SU-DHL-6 (cell line): ENCODE measurements around the gene ASPDH.

Experiments used
- H2AFZ ChIP-seq: fragments of 200-600 bp; sonication (generic); 2 replicates; pipeline ENCODE4 v1.6.1; 2014; ENCODE audit warnings: low read depth, mild to moderate bottlenecking, moderate library complexity, mixed read lengths, antibody characterized with exemption, low read length; ENCODE audit not compliant: severe bottlenecking
- H3F3A ChIP-seq: fragments of 200-600 bp; shearing (Covaris generic); 2 replicates; pipeline ENCODE4 v1.6.0; 2016; ENCODE audit warnings: antibody characterized with exemption, mild to moderate bottlenecking; ENCODE audit not compliant: insufficient read depth
- H3K27ac ChIP-seq: fragments of 200-600 bp; sonication (generic); 2 replicates; pipeline ENCODE4 v1.5.1; 2016; ENCODE audit warnings: low read depth, mild to moderate bottlenecking, low read length, moderate library complexity, mixed read lengths
- H3K27me3 ChIP-seq: fragments of 200-600 bp; sonication (generic), shearing (Covaris generic); 2 replicates; pipeline ENCODE4 v1.6.0; 2014; ENCODE audit warnings: mild to moderate bottlenecking, low read length
- H3K36me3 ChIP-seq: fragments of 200-600 bp; sonication (generic); 2 replicates; pipeline ENCODE4 v1.6.1; 2014; ENCODE audit warnings: mild to moderate bottlenecking, low read length, mixed read lengths
- H3K4me2 ChIP-seq: fragments of 300-600, 200-600 bp; shearing (Covaris generic), sonication (generic); 2 replicates; pipeline ENCODE4 v1.6.0; 2014; ENCODE audit warnings: low read length, low read depth, mild to moderate bottlenecking; ENCODE audit not compliant: poor library complexity, severe bottlenecking
- H3K4me3 ChIP-seq: fragments of 200-600 bp; sonication (generic); 2 replicates; pipeline ENCODE4 v1.5.1; 2014; ENCODE audit warnings: antibody characterized with exemption, low read length, mild to moderate bottlenecking, mixed read lengths; ENCODE audit not compliant: insufficient read depth, poor library complexity, severe bottlenecking
- H3K79me2 ChIP-seq: fragments of 200-600 bp; sonication (generic); 2 replicates; pipeline ENCODE4 v1.6.1; 2014; ENCODE audit warnings: mild to moderate bottlenecking, low read length, moderate library complexity; ENCODE audit not compliant: insufficient read depth
- H3K9ac ChIP-seq: fragments of 200-600 bp; sonication (generic); 2 replicates; pipeline ENCODE4 v1.7.0; 2014; ENCODE audit warnings: mild to moderate bottlenecking, low read length
- H3K9me2 ChIP-seq: fragments of 200-600 bp; sonication (generic); replicated peaks from 2 replicates; pipeline ENCODE4 v1.6.1; 2014; ENCODE audit warnings: low read length; ENCODE audit not compliant: insufficient read depth
- H3K9me3 ChIP-seq: fragments of 200-600 bp; sonication (generic); 2 replicates; pipeline ENCODE4 v1.6.1; 2014; ENCODE audit warnings: low read length, mixed read lengths; ENCODE audit not compliant: insufficient read depth
- H4K20me1 ChIP-seq: fragments of 200-600 bp; sonication (generic); 2 replicates; pipeline ENCODE4 v1.6.1; 2014; ENCODE audit warnings: low read depth, mild to moderate bottlenecking, antibody characterized with exemption, low read length, moderate library complexity, mixed read lengths
- CTCF ChIP-seq: fragments of 200-600 bp; sonication (generic); IDR thresholded peaks from one replicate; pipeline ENCODE4 v1.5.1; 2017; ENCODE audit warnings: antibody characterized with exemption, mild to moderate bottlenecking, low read length, moderate library complexity; ENCODE audit not compliant: insufficient read depth, poor library complexity, severe bottlenecking
- EZH2phosphoT487 ChIP-seq: fragments of 200-600 bp; sonication (generic), shearing (Covaris generic); conservative IDR thresholded peaks from 2 replicates; pipeline ENCODE4 v1.6.1; 2018; ENCODE audit warnings: mild to moderate bottlenecking, antibody characterized with exemption, low read length, moderate library complexity, mixed read lengths

ASPDH gene

GRCh38 chr19:50482916-50483315 lies 30.8 kb downstream of the ASPDH start:
- Histone ChIP-seq H3K9ac (no peak overlapping the region), H2AFZ (no peak overlapping the region), H4K20me1 (no peaks in the 10 kb centered on the region), H3K27ac (no peak overlapping the region), H3K9me2 (no peaks in the 10 kb centered on the region), H3K4me3 (no peak overlapping the region), H3K79me2 (peaks cover 7% of the 10 kb centered on the region), H3F3A (no peaks in the 10 kb centered on the region), H3K9me3 (peaks cover 13% of the 10 kb centered on the region; the same call in 1 of the 2 replicates), H3K27me3 (no peaks in the 10 kb centered on the region), H3K36me3 (peaks cover 11% of the 10 kb centered on the region; the same call in 1 of the 2 replicates), H3K4me2 (no peak overlapping the region)
- TF ChIP-seq CTCF, result no peak
- no peak for TF ChIP-seq EZH2phosphoT487

- Histone ChIP-seq H3K27ac (no peak overlapping the region), H3K27me3 (no peaks in the 10 kb centered on the region), H3K4me3 (no peak overlapping the region), H3F3A (no peaks in the 10 kb centered on the region), H3K9me3 (peaks cover 19% of the 10 kb centered on the region; the same call in 1 of the 2 replicates), H3K9me2 (no peaks in the 10 kb centered on the region), H3K9ac (no peak overlapping the region), H2AFZ (no peak overlapping the region), H3K4me2 (no peak overlapping the region), H3K79me2 (peaks cover 13% of the 10 kb centered on the region), H4K20me1 (no peaks in the 10 kb centered on the region), H3K36me3 (peaks cover 12% of the 10 kb centered on the region; the same call in 1 of the 2 replicates)
- TF ChIP-seq CTCF (no peak), EZH2phosphoT487 (no peak)
Measured at GRCh38 chr19:50482271-50482855, 31.4 kb downstream of the ASPDH start.

- no peaks in the 10 kb centered on the region for H3K27me3 ChIP-seq
- no peak overlapping the region for H3K9ac ChIP-seq
- no peak overlapping the region for H3K4me3 ChIP-seq
- no peak overlapping the region for H2AFZ ChIP-seq
- no peak overlapping the region for H3K4me2 ChIP-seq
- peaks cover 21% of the 10 kb centered on the region for H3K79me2 ChIP-seq
- TF ChIP-seq CTCF, result no peak
- no peaks in the 10 kb centered on the region for H3K9me2 ChIP-seq
- H3F3A ChIP-seq, result no peaks in the 10 kb centered on the region
- H3K36me3 ChIP-seq, result peaks cover 9% of the 10 kb centered on the region; the same call in 1 of the 2 replicates
- H3K27ac ChIP-seq, result no peak overlapping the region
- no peaks in the 10 kb centered on the region for H4K20me1 ChIP-seq
- H3K9me3 ChIP-seq, result peaks cover 16% of the 10 kb centered on the region; the same call in 1 of the 2 replicates
Measured at GRCh38 chr19:50481351-50482149, 32.2 kb downstream of the ASPDH start.
